H54 (cell line): ENCODE data around the gene REPS1.
"Not testable (repeated sequence)": the region's sequence is repeated elsewhere in the genome, so short reads cannot be mapped to it uniquely, and the experiment has no call there.

Experiments
- DNase-seq: peaks from one replicate; pipeline ENCODE4 v3.0.0; 2011; ENCODE audit warnings: low spot score, mixed read lengths; ENCODE audit not compliant: insufficient read length
- FAIRE-seq: peaks from 3 replicates; lab custom pipeline; 2011; peaks lifted over from hg19 to GRCh38; lab: Jason Lieb, UNC
- POLR2A ChIP-seq: IDR thresholded peaks from 2 replicates; pipeline ENCODE4 v1.6.1; 2011; ENCODE audit warnings: low read depth, mild to moderate bottlenecking, low read length

REPS1 gene

DNA sequence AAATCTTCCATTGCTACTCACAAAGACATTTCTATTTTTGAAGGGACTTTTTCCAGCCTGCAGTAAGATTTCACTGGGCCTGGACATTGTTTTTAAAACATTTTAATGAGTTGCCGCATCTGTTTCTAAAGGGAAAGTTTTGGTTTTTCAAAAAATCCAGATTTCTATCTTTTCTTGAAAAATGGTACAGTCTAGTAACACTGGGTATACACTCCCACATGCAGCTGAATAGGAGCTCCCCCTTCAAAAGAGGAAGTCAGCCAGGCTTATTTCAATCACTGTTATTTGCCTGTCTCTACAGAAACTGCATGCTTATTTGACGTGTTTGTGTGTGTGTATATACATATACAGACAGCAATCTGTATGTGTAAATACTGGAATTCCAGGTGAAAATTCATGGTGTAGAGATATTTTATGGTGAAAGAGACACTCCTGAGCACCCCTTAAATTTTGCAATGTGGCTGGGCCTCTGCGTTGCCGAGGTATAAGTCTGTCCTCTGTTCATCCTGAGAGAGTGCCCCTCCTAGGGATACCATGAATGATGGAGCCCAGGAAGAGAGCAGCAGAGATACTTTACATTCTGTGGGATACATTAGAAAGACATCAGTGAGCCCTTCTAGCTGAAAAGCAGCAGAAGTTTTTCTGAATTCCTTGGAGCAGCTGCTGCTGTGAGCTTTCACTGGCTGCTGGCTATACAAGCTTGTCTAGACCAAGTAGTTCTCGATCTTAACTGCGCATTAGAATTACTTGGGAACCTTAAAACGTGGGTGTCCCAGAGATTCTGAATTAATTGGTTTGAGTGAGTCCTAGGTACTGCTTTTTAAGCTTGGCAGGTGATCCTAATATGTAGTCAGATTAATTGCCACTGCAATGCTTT is 28.5 kb upstream of the REPS1 start:
- no peak for TF ChIP-seq POLR2A
- DNase-seq (no peak), FAIRE-seq (no peak)

- FAIRE-seq, result no peak
- DNase-seq, result no peak
- TF ChIP-seq POLR2A, result no peak
These were observed 26.9 kb upstream of the REPS1 start for GRCh38 chr6:139014945-139015344.

GRCh38 chr6:139013185-139013800 is 25.2 kb upstream of the REPS1 start:
- no peak for TF ChIP-seq POLR2A
- DNase-seq (no peak), FAIRE-seq (no peak)

- no peak for TF ChIP-seq POLR2A
- DNase-seq (no peak), FAIRE-seq (no peak)
These were observed 23.9 kb upstream of the REPS1 start for GRCh38 chr6:139011980-139012379.

GRCh38 chr6:139010674-139011073 is 22.6 kb upstream of the REPS1 start:
- no peak for TF ChIP-seq POLR2A
- FAIRE-seq, result no peak

GRCh38 chr6:139008117-139008516 is 20.1 kb upstream of the REPS1 start:
- DNase-seq (no peak), FAIRE-seq (no peak)
- no peak for TF ChIP-seq POLR2A

More at GRCh38 chr6:139010674-139011073, 22.6 kb upstream of the REPS1 start:
- no peak for DNase-seq

- FAIRE-seq (no peak), DNase-seq (no peak)
- TF ChIP-seq POLR2A, result no peak
These were observed 19.4 kb upstream of the REPS1 start for GRCh38 chr6:139007428-139007827.

DNA sequence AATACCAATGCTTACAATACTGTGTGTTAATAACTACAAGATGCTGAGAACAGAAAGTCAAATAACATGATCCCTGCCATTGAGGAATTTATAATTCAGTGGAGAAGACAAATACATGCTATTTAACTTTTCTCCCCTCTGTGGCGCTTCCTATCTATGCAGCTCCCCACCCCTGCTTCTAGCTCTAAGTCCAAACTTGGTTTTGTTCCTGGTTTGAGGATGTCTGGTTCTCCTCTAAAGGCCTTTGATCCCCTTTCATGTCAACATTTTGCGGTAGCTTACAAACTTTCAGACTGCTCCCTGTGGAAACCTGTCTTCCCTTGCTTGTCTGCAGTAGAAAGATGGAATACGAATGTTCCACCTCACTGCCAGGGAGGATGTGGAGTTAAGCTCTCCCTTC is 18.4 kb upstream of the REPS1 start:
- no peak for TF ChIP-seq POLR2A
- FAIRE-seq (no peak), DNase-seq (no peak)

- DNase-seq (no peak), FAIRE-seq (no peak)
- TF ChIP-seq POLR2A, result no peak
These were observed 15.7 kb upstream of the REPS1 start for GRCh38 chr6:139003751-139004150.

- TF ChIP-seq POLR2A, result no peak
- DNase-seq (no peak), FAIRE-seq (no peak)
These were observed 12.1 kb upstream of the REPS1 start for GRCh38 chr6:138999949-139000725.

DNA sequence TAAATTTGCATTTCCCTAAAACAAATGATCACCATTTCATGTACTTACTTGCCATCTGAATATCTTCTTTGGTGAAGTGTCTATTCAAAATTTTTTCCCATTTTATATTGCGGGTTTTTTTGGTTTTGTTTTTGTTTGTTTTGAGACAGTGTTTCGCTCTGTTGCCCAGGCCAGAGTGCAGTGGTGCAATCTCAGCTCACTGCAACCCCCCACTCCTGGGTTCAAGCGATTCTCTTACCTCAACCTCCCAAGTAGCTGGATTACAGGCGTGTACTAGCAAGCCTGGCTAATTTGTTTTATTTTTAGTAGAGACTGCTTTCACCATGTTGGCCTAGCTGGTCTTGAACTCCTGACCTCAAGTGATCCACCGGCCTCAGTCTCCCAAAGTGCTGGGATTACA is 9.1 kb upstream of the REPS1 start:
- no peak for FAIRE-seq
- TF ChIP-seq POLR2A, result no peak
- no peak for DNase-seq

- DNase-seq, result no peak
- FAIRE-seq, result no peak
- no peak for TF ChIP-seq POLR2A
These were observed 8.5 kb upstream of the REPS1 start for GRCh38 chr6:138996524-138996923.

GRCh38 chr6:138993410-138993809 is 5.4 kb upstream of the REPS1 start:
- not testable (repeated sequence) for FAIRE-seq, DNase-seq

DNA sequence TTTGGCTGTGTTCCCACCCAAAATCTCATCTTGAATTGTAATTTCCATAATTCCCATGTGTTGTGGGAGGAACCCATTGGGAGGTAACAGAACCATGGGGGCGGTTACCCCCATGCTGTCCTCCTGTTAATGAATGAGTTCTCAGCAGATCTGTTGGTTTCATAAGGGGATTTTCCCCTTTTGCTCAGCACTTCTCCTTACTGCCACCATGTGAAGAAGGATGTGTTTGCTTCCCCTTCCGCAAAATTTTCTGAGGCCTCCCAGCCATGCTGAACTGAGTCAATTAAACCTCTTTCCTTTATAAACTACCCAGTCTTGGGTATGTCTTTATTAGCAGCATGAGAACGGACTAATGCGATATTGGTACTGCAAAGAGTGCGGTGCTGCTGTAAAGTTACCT is 4.9 kb upstream of the REPS1 start:
- not testable (repeated sequence) for DNase-seq, FAIRE-seq
